Germinal center (tissue), 1 donor: Measurements from ENCODE around the gene CDC14A.
A peak's percentile ranks its signal among the peaks of the same experiment; 100 is the strongest.

ENCODE experiments used
- DNase-seq: peaks from one replicate; pipeline ENCODE4 v3.0.0; 2012; ENCODE audit warnings: mixed read lengths, low spot score

Gene CDC14A

DNA sequence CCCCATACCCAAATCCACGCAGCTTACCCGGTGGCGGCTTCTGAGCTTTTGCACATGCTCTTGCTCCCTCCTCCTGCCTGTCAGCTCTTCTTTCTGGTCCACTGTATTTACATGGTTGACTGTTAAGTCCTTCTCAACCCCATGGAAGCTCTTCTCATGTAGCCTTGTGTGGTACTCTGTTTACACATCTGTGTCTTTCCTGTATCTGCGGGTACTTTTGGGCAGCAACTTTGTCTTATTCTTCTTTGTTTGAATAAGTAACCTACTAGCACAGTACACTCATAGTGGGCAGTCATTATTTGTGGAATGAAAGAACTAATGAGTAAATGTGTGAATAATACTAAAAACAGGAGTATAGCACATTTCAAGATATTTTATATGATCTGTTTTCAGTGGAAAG is 97.2 kb downstream of the CDC14A start:
- no peak for DNase-seq

GRCh38 chr1:100452641-100453040 is 100.3 kb downstream of the CDC14A start:
- no peak for DNase-seq

GRCh38 chr1:100455478-100456072 is 103.3 kb downstream of the CDC14A start:
- DNase-seq, result peak; percentile 10

DNA sequence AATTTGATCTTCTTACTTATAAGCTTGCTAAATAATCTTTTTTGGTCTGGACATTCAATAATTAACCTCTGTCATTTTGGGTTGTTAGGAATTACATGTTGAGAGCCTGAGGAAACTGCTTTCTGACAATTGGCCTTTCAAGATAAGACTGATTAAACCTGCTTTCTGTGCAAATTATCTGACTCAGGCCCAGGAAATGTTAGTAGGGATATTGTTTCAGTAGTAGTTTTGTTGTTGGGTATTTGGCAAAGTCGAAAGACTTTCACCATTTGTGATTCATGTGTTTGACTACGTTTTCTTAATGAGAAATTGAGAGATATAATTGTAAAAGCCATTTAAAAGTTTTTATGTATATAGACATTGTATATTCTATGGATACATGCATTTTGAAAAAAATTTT is 104.6 kb downstream of the CDC14A start:
- DNase-seq, result no peak

- no peak for DNase-seq
Measured at GRCh38 chr1:100457683-100458082, 105.4 kb downstream of the CDC14A start.

- no peak for DNase-seq
Measured at GRCh38 chr1:100458661-100459357, 106.5 kb downstream of the CDC14A start.

- peak; percentile 51 for DNase-seq
Measured at GRCh38 chr1:100459358-100460114, 107.2 kb downstream of the CDC14A start.

- no peak for DNase-seq
Measured at GRCh38 chr1:100461222-100461621, 108.9 kb downstream of the CDC14A start.

DNA sequence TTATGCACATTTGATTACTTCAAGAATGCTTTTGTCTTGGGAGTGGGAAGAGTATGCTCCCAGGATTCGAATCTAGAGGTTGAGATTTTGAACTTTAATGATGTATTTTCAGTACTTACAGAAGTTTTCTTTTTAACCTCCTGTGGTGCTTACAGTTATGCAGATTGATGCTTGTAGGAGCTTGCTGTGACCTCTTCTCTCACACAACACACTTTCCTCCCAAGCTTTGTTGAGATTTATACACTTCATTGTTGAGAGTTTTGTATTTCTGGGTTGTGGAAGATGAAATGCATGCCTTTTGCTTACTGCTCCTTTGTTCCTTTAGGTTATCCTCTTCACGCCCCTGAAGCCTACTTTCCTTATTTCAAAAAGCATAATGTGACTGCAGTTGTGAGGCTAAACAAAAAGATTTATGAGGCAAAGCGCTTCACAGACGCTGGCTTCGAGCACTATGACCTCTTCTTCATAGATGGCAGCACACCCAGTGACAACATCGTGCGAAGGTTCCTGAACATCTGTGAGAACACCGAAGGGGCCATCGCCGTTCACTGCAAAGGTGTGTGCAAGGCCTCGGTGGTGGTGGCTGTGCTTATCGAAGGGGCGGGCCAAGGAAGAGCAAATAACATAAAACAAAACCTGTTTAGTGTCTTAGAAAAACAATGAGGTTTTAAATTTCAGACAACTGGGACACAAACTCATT is 110.2 kb downstream of the CDC14A start:
- DNase-seq, result no peak

DNA sequence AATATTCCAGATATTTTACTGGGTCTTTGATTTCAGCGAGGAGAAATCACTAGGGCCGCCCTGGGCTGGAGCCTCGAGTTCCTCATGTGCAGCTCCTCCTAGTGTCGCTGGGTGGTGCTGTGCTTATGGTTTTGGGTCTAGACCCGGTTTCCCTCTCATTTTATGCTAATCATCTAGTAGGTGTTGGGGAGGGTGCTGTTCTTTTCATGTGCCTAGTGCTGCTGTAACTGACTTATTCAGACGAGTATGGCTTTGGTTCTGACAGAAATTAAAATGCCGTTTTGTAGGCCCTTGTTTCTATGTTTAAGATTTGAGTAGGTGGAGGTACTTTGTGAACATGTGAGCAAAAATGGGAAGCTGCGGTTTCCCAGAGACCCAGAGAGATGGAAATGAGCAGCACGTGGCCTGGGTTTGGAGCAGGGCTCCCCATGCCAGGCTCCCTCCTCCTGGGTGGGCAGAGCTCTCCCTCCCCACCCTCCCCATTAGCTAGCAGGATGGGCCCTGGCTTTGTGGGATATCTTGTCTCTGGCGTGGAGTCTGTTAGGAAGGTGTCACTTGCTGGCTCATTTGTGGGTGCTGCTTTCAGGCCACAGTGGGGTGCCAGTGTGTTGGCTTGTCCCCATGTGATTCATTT is 111.6 kb downstream of the CDC14A start:
- DNase-seq, result peak; percentile 52

- DNase-seq, result no peak
Measured at GRCh38 chr1:100469578-100469977, 117.3 kb downstream of the CDC14A start.

GRCh38 chr1:100474834-100475233 is 122.5 kb downstream of the CDC14A start:
- no peak for DNase-seq

- DNase-seq, result no peak
Measured at GRCh38 chr1:100476735-100477290, 124.5 kb downstream of the CDC14A start.

GRCh38 chr1:100478816-100479215 is 126.5 kb downstream of the CDC14A start:
- no peak for DNase-seq

- DNase-seq, result no peak
Measured at GRCh38 chr1:100479620-100480338, 127.5 kb downstream of the CDC14A start.

DNA sequence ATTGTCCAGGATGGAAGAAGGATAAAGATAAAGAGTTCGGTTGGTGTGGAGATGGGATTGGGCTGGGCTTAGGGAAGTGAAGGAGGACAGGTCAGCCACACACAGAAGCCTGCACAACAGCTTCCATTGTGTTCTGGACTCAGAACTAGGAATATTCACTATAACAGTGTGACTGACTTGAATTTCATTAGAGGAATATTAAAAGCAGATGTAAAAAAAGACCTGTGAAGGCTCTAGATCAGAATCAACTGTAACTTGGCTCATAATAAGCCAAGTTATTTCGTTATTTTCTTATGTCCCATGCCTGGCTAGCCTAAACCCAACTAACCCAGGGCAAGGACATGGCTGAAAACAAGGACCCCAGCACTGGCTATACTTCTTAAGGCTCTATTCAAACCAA is 129.0 kb downstream of the CDC14A start:
- DNase-seq, result no peak

DNA sequence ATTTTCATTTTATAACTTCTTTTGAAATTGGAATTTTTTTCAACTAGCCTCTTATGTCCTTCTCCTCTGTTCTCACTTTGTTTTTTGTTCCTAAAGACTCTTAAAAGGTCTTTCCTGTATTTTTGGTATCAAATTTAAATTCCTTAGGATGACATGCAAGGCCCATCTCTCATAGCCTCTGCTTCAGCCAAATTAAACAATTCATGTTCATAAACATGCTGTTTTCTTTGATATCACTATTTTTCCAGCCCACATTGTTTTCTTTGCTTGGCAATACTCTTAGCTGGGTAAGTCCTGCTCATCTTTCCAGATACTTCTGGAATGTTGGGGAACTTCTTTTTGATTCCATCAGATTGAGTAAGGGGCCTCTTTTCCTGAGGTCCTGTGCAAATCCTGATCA is 129.9 kb downstream of the CDC14A start:
- no peak for DNase-seq

DNA sequence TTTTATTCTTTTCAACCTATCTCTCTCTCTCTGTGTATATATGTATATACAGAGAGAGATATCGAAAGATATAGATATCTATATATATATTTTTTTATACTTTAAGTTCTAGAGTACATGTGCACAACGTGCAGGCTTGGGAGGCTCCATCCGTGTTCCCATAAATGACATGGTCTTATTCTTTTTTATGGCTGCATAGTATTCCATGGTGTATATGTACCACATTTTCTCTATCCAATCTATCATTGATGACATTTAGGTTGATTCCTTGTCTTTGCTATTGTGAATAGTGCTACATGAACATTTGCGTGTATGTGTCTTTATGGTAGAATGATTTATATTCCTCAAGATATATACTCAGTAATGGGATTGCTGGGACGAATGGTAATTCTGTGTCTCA is 130.4 kb downstream of the CDC14A start:
- DNase-seq, result no peak

GRCh38 chr1:100483230-100483629 is 130.9 kb downstream of the CDC14A start:
- no peak for DNase-seq

DNA sequence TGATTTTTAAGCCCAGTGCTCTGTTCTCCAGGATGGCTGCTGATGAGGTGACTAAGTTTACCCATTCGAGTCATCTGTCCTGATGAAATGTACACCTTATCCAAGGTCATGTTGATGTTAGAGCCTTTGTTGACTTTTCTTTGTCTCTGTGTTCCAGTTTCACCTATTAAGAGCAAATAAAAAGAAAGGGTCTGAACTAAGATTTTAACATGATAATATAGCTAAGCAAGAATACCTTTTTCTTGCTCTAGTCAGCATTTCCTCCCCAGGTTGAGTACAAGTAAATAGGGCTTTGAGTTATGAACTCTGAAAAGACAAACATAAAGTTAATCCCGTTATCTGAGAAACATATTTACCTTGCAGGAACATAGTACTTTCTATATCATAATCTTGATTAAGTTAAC is 133.6 kb downstream of the CDC14A start:
- DNase-seq, result no peak

DNA sequence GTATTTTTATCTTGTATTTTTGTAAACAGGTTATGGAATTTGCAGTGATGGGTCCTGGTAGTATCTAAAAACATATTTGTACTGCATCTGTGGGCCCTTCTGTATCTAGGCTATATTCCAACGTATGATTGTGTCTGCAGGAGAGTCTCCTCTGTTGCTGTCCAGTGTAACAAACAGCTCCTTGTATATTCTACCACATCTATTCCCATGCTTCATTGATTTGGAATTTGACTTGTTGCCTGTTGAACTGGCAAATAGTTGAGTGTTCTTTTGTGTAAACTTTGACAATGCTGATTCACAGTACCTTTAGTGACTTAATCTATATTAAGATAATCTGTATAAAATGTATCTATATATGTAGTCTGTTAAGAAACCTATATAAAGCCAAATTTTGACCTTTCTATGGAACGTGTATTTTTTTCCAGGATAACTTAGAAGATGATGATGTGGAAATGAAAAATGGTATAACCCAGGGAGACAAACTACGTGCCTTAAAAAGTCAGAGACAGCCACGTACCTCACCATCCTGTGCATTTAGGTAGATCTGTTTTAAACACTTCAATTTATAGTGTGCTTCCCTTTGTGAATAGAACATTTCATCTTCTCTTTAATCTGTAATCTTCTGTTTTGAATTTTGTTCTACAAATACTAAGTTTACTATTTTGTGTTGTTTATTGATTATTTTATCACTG is 142.2 kb downstream of the CDC14A start:
- no peak for DNase-seq
